HG03342 (cell line): ENCODE data around the gene C2orf42.
"Not testable (repeated sequence)": the region's sequence is repeated elsewhere in the genome, so short reads cannot be mapped to it uniquely, and the experiment has no call there.

Experiments
- ATAC-seq: cut with Tn5 transposase; IDR thresholded peaks from one replicate; pipeline ENCODE4 v1.9.1; 2021; ENCODE audit warnings: mild to moderate bottlenecking, moderate library complexity; ENCODE audit not compliant: unreplicated experiment

The C2orf42 gene

GRCh38 chr2:70190418-70191243 is at the start of gene C2orf42:
Gene C2orf42, minus strand, starts transcription at chr2:70191019. Its CDS starts 9,034 bp downstream, at chr2:70181985.
- peak; percentile 84 for ATAC-seq

- ATAC-seq: no peak
Measured at GRCh38 chr2:70240599-70240998, 49.8 kb upstream of the C2orf42 start.

GRCh38 chr2:70233926-70234325 is 43.1 kb upstream of the C2orf42 start:
- no peak for ATAC-seq

GRCh38 chr2:70226781-70227180 is 36.0 kb upstream of the C2orf42 start:
- ATAC-seq: no peak

GRCh38 chr2:70223305-70223704 is 32.5 kb upstream of the C2orf42 start:
- not testable (repeated sequence) for ATAC-seq

- ATAC-seq: no peak
Measured at GRCh38 chr2:70214953-70215549, 24.2 kb upstream of the C2orf42 start.

- ATAC-seq: no peak
Measured at GRCh38 chr2:70214365-70214764, 23.5 kb upstream of the C2orf42 start.

- no peak for ATAC-seq
Measured at GRCh38 chr2:70212298-70212932, 21.6 kb upstream of the C2orf42 start.

- ATAC-seq: no peak
Measured at GRCh38 chr2:70211595-70211994, 20.8 kb upstream of the C2orf42 start.

GRCh38 chr2:70204452-70204851 is 13.6 kb upstream of the C2orf42 start:
- ATAC-seq: no peak

GRCh38 chr2:70203086-70203485 is 12.3 kb upstream of the C2orf42 start:
- no peak for ATAC-seq

- no peak for ATAC-seq
Measured at GRCh38 chr2:70202236-70202806, 11.5 kb upstream of the C2orf42 start.

GRCh38 chr2:70201831-70202230 is 11.0 kb upstream of the C2orf42 start:
- no peak for ATAC-seq

GRCh38 chr2:70201225-70201768 is 10.5 kb upstream of the C2orf42 start:
- ATAC-seq: no peak

- no peak for ATAC-seq
Measured at GRCh38 chr2:70199320-70199864, 8.6 kb upstream of the C2orf42 start.

GRCh38 chr2:70192516-70192915 is 1.7 kb upstream of the C2orf42 start:
- no peak for ATAC-seq

- ATAC-seq: no peak
Measured at GRCh38 chr2:70191244-70191735, 471 bp upstream of the C2orf42 start.

- no peak for ATAC-seq
Measured at GRCh38 chr2:70188460-70188859, 2.4 kb downstream of the C2orf42 start.

GRCh38 chr2:70187170-70187569 is 3.6 kb downstream of the C2orf42 start:
- not testable (repeated sequence) for ATAC-seq

GRCh38 chr2:70182689-70183088 is 8.1 kb downstream of the C2orf42 start:
- no peak for ATAC-seq
